Skeletal muscle tissue (tissue), 4 donors: Measurements from ENCODE around the gene CD164. TPM values are rescaled to one million over a fixed set of nuclear protein-coding genes. Genes with fewer than 3 reads are reported as not detected.

Source experiments
- H3K27ac ChIP-seq: one replicate; pipeline ENCODE4 v1.7.0; 2013; ENCODE audit warnings: mild to moderate bottlenecking, low read depth, low read length, inconsistent platforms
- H3K27me3 ChIP-seq, 3 donors: one replicate each; pipeline ENCODE4 v1.7.0; 2013; ENCODE audit warnings: low read length in 3 of 3; ENCODE audit not compliant: control insufficient read depth in 3 of 3, insufficient read depth in 3 of 3
- H3K36me3 ChIP-seq, 3 donors: one replicate each; pipeline ENCODE4 v1.7.0; 2013; ENCODE audit warnings: low read length in 3 of 3; ENCODE audit not compliant: control insufficient read depth in 3 of 3, insufficient read depth in 3 of 3
- H3K4me1 ChIP-seq, 3 donors: one replicate each; pipeline ENCODE4 v1.7.0; 2013; ENCODE audit warnings: low read length in 3 of 3, mild to moderate bottlenecking in 3 of 3; ENCODE audit not compliant: control insufficient read depth in 3 of 3, insufficient read depth in 3 of 3
- H3K4me3 ChIP-seq, 3 donors: one replicate each; pipeline ENCODE4 v1.7.0; 2013; ENCODE audit warnings: low read length in 3 of 3
- H3K9ac ChIP-seq, 3 donors: one replicate each; pipeline ENCODE4 v1.7.0; 2013; ENCODE audit warnings: low read length in 3 of 3, mild to moderate bottlenecking in 3 of 3, moderate library complexity in 2 of 3, low read depth in 1 of 3
- H3K9me3 ChIP-seq, 3 donors: one replicate each; pipeline ENCODE4 v1.7.0; 2013; ENCODE audit warnings: low read length in 3 of 3; ENCODE audit not compliant: control insufficient read depth in 3 of 3
- total RNA-seq: library from RNA; depleted of rRNA; stranded (reverse); fragments of >200 nt; gene quantifications from one replicate; pipeline ENCODE4 v1.2.3, GENCODE V29; 2014
- donor health status: Osteomylitis.

CD164 gene
- total RNA-seq, 1 donor from 2014 or later = 160 TPM

DNA sequence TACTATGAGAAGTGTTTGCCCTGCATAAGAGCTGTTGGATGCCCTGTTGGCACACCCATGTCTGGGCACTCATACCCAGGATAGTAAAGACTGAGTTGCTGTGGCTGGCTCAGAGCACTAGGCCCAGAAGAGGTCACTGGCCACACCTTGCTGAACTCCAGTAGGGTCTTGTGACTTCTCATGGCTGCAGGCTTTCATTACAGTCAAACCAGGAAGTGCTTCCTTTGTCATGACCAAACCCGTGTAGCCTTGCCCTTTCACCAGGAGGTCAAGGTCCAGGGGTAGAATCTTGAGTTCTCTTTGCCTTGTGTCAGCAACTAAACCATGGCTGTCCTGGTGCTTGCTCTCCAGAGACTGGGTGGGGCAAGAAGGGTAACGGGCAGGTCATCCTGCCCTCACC lies 49.5 kb downstream of the CD164 start:
- no peak overlapping the region for H3K4me3 ChIP-seq
- H3K9me3 ChIP-seq = no peaks in the 10 kb centered on the region
- H3K27me3 ChIP-seq = no peaks in the 10 kb centered on the region
- H3K9ac ChIP-seq = no peak overlapping the region
- H3K27ac ChIP-seq = no peak overlapping the region
- H3K36me3 ChIP-seq = no peaks in the 10 kb centered on the region
- peaks cover 0 to 7% (median 2%) of the 10 kb centered on the region in 3 donors for H3K4me1 ChIP-seq

DNA sequence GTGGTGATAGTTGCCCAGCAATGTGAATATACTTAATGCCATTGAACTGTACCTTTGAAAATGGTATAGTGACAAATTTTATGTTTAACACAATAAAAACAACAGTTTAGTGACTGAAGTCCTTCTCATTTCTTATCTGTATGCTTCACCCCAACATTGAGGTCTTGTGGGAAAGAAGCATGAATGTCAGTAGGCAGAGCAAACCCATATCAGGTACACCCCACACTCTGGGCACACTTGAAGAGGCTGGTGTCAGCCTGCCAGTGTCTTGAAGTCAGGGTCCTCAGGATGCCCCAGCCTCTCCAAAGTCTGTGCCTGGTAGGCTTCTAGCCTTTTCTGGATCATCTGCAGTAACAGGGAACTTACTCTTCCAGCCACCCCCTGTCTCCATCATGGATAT lies 51.2 kb downstream of the CD164 start:
- H3K9ac ChIP-seq = no peak overlapping the region
- no peaks in the 10 kb centered on the region for H3K36me3 ChIP-seq
- H3K4me3 ChIP-seq = no peak overlapping the region
- no peaks in the 10 kb centered on the region for H3K27me3 ChIP-seq
- H3K9me3 ChIP-seq = no peaks in the 10 kb centered on the region
- H3K4me1 ChIP-seq = peaks cover 0 to 7% (median under 1%) of the 10 kb centered on the region in 3 donors
- no peak overlapping the region for H3K27ac ChIP-seq

DNA sequence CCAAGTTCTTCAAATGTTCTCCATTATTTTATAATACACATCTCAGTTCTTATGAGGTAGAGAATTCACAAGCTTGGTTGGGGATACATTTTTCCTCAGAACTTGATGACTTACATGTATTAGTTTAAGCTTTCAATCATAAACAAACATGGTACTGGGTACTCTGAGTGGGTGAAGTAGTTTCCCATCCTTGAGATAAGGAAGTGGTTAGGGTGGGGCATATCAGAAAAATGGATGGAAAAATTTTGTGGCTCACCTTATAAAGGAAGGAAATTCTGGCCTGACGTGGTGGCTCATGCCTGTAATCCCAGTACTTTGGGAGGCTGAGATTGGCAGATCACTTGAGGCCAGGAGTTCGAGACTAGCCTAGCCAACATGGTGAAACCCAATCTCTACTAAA lies 52.0 kb downstream of the CD164 start:
- Histone ChIP-seq H3K27me3 (no peaks in the 10 kb centered on the region), H3K27ac (no peak overlapping the region), H3K4me1 (peaks cover 0 to 7% (median 0%) of the 10 kb centered on the region in 3 donors), H3K36me3 (no peaks in the 10 kb centered on the region), H3K9me3 (no peaks in the 10 kb centered on the region), H3K9ac (no peak overlapping the region), H3K4me3 (no peak overlapping the region)

DNA sequence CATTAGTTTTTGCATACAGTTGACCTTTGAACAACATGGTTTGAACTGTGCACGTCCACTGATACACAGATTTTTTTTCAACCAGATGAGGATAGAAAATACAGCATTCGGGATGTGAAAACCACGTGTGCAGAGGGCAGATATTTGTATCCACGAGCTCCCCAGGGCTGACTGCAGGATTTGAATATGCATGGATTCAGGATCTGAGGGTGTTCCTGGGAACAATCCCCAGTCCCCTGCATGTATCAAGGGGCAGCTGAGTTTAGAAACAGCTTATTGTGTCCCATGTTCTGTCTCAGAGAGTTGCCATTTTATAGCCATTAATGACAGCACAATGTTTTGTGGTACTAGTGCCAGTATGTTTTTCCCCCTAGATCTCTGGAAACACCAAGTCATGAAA lies 53.6 kb downstream of the CD164 start:
- peaks cover 0 to 7% (median 0%) of the 10 kb centered on the region in 3 donors for H3K4me1 ChIP-seq
- no peaks in the 10 kb centered on the region for H3K27me3 ChIP-seq
- no peak overlapping the region for H3K9ac ChIP-seq
- H3K27ac ChIP-seq = no peak overlapping the region
- H3K4me3 ChIP-seq = no peak overlapping the region
- H3K9me3 ChIP-seq = no peaks in the 10 kb centered on the region
- no peaks in the 10 kb centered on the region for H3K36me3 ChIP-seq

DNA sequence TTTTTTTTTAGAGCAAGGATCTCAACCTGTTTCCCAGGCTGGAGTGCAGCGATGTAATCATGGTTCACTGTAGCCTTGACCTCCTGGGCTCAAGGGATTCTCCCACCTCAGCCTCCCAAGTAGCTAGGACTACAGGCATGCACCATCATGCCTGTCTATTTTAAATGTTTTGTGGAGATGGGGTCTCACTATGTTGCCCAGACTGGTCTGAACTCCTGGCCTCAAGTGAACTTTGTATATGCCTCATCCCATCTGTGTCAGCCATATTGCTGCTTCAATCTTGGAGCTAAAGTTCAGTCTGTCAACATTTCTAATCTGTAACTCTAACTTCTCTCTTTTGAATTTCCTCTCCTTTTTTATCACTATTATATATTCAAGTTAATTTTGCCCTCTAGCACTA lies 54.3 kb downstream of the CD164 start:
- Histone ChIP-seq H3K4me3 (no peak overlapping the region), H3K27ac (no peak overlapping the region), H3K9me3 (no peaks in the 10 kb centered on the region), H3K36me3 (no peaks in the 10 kb centered on the region), H3K9ac (no peak overlapping the region), H3K27me3 (no peaks in the 10 kb centered on the region), H3K4me1 (peaks cover 0 to 7% (median 0%) of the 10 kb centered on the region in 3 donors)

DNA sequence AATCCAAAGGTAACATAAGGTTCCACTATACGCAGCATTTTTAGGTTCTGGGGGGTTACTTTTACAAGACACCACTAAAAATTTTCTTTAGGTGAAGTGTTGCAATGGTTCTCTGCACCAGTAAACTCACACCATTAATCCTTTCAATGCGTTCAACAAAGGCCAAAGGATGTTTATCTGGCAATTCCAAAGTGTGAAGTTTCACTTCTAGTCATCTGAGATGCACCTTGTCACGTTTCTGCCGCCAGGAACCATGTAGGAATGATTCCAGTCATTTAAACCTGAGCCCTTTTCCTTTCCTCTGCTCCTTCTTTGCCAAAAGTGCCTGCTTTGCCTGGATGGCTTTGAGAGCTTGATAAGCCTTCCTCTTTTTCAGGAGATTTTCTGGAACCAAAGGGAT lies 54.8 kb downstream of the CD164 start:
- Histone ChIP-seq H3K4me1 (peaks cover 0 to 7% (median 0%) of the 10 kb centered on the region in 3 donors), H3K27ac (no peak overlapping the region), H3K27me3 (no peaks in the 10 kb centered on the region), H3K9ac (no peak overlapping the region), H3K9me3 (no peaks in the 10 kb centered on the region), H3K36me3 (no peaks in the 10 kb centered on the region), H3K4me3 (no peak overlapping the region)

DNA sequence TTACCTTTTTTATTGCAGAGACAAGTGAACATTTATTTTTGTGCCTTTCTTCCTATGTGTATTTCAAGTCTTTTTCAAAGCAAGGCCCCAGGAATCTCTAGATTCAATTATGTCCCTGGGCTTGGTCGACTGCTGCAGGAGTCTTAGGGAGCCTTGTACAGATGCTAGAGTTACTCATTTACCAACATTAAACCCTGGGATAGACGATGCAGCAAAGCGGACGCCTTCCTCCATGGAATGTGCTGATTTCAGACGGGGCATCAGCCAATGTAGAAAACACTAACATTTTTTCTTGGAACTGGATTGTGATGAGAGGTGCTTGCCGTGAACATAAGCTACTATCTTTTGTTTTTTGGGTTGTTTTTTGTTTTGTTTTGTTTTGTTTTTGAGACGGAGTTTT lies 55.9 kb downstream of the CD164 start:
- H3K4me3 ChIP-seq = no peak overlapping the region
- H3K4me1 ChIP-seq = peaks cover 0 to 7% (median 0%) of the 10 kb centered on the region in 3 donors
- no peak overlapping the region for H3K9ac ChIP-seq
- H3K27me3 ChIP-seq = no peaks in the 10 kb centered on the region
- H3K27ac ChIP-seq = no peak overlapping the region
- no peaks in the 10 kb centered on the region for H3K9me3 ChIP-seq
- H3K36me3 ChIP-seq = no peaks in the 10 kb centered on the region

DNA sequence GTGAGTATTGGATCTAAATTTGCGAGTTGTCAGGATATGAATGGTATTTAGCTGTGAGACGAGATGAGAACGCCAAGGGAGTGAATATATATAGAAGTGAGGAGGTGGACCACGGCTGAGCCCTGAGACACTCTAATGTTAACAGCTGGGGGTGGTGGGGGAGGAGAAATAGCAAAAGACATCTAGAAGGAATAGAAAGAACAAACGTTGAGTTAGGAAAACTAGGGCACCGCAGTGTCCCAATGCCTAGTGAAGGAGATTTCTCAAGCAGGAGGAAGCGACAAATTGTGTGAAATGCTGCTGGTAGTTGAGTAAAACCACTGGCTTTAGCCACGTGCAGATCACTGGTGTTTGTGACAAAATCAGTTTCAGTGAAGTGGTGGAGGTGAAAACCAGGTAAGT lies 56.9 kb downstream of the CD164 start:
- no peak overlapping the region for H3K4me3 ChIP-seq
- no peak overlapping the region for H3K9ac ChIP-seq
- peaks cover 0 to 7% (median 0%) of the 10 kb centered on the region in 3 donors for H3K4me1 ChIP-seq
- no peaks in the 10 kb centered on the region for H3K9me3 ChIP-seq
- no peak overlapping the region for H3K27ac ChIP-seq
- H3K27me3 ChIP-seq = no peaks in the 10 kb centered on the region
- H3K36me3 ChIP-seq = no peaks in the 10 kb centered on the region

DNA sequence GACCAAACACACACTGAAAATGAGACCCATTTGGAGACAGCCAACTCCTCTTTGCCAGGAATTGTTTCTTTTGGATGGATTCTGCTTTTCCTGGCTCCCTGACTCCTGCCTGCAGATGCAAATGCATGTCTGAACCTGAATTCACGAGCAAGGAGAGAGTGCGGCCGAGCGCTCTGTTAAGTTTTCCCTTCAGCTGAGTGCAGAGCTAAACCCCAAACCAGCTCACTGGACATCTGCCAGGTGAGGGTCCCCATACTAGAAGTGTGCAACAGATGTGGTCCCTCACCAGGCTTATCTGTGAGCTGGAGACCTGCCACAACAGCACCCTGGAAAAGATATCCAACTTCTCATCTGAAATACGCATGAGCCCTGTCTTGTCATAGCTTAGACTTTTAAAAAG lies 59.0 kb downstream of the CD164 start:
- Histone ChIP-seq H3K9ac (no peak overlapping the region), H3K4me1 (peaks cover 4 to 17% (median 11%) of the 10 kb centered on the region in 3 donors), H3K27me3 (no peaks in the 10 kb centered on the region), H3K36me3 (no peaks in the 10 kb centered on the region), H3K9me3 (no peaks in the 10 kb centered on the region), H3K27ac (no peak overlapping the region), H3K4me3 (no peak overlapping the region)

DNA sequence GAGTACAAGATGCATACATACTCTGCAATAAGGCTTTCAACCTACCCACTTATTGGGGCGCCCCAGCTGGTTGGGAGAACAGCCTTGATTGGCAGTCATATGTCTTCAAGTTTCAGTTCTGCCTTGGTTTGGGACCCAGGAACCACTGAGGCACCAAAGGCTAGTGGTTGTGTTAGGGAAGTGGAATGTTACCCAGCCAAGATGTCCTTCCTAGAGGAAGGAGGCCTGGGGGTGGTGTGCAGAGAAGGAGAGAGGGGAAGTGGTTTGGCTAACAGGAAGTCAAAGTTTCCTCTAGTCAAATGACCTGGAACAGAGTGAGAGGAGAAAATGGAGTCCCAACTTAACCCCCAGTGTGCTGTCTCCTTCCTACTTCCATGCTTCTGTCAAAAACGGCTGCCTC lies 59.4 kb downstream of the CD164 start:
- no peak overlapping the region for H3K27ac ChIP-seq
- H3K36me3 ChIP-seq = no peaks in the 10 kb centered on the region
- H3K4me3 ChIP-seq = no peak overlapping the region
- H3K4me1 ChIP-seq = peaks cover 8 to 20% (median 15%) of the 10 kb centered on the region in 3 donors
- no peaks in the 10 kb centered on the region for H3K9me3 ChIP-seq
- H3K9ac ChIP-seq = no peak overlapping the region
- no peaks in the 10 kb centered on the region for H3K27me3 ChIP-seq

DNA sequence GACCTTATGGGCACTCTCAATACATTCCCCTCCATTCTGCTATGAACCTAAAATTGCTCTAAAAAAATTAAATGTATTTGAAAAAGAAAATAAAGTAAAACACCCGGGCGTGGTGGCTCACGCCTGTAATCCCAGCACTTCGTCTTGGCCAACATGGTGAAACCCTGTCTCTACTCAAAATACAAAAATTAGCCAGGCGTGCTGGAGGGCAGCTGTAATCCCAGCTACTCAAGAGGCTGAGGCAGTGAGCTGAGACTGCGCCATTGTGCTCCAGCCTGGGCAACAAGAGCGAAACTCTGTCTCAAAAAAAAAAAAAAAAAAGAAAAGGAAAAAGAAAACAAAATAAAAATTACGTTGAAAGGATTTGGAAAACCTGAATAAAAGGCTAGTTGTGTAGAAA lies 60.5 kb downstream of the CD164 start:
- Histone ChIP-seq H3K4me1 (peaks cover 10 to 23% (median 18%) of the 10 kb centered on the region in 3 donors), H3K9me3 (no peaks in the 10 kb centered on the region), H3K27me3 (no peaks in the 10 kb centered on the region), H3K9ac (no peak overlapping the region), H3K4me3 (no peak overlapping the region), H3K36me3 (no peaks in the 10 kb centered on the region), H3K27ac (no peak overlapping the region)
